ENCODE results near the gene NMUR2. TPM values are rescaled to one million over a fixed set of nuclear protein-coding genes. Genes with fewer than 3 reads are reported as not detected.

Gene NMUR2
- total RNA-seq, 2 experiments from 2014 or later = not detected

GRCh38 chr5:152379331-152379730, 25.7 kb downstream of the NMUR2 start:
- DNase-seq = no peak
- no peak for ATAC-seq (ENCODE audit: poor library complexity)
- POLR2A ChIA-PET = no interaction called here
- Mint-ChIP-seq H3K27ac (no peak overlapping the region), H3K4me1 (ENCODE audit: low read depth) (no peaks in the 10 kb centered on the region), H3K36me3 (ENCODE audit: low read depth) (no peaks in the 10 kb centered on the region), H3K27me3 (no peaks in the 10 kb centered on the region), H3K4me3 (no peak overlapping the region), H3K9me3 (peaks cover 4% of the 10 kb centered on the region)
- no peaks in the 10 kb centered on the region for H3K4me1 ChIP-seq (ENCODE audit: insufficient read depth, low read length)
- CTCF ChIA-PET = no interaction called here
- intact Hi-C loops (cut with DNase I, micrococcal nuclease) = no loop called here
- H3K36me3 ChIP-seq (ENCODE audit: insufficient read depth, low read length) = no peaks in the 10 kb centered on the region
- H3K27me3 ChIP-seq (ENCODE audit: control insufficient read depth in 1 of 2, insufficient read depth in 2 of 2, low read length in 2 of 2) = peaks cover 0 to 4% of the 10 kb centered on the region in 2 experiments
- no peak overlapping the region for H3K4me3 ChIP-seq (ENCODE audit: low read length)
- no peaks in the 10 kb centered on the region for H3K9me3 ChIP-seq (ENCODE audit: control insufficient read depth in 1 of 2, insufficient read depth in 1 of 2, low read length in 2 of 2)
- no peak overlapping the region for H3K27ac ChIP-seq (ENCODE audit: low read depth in 1 of 2, low read length in 2 of 2)
- TF ChIP-seq, protein P1, sequence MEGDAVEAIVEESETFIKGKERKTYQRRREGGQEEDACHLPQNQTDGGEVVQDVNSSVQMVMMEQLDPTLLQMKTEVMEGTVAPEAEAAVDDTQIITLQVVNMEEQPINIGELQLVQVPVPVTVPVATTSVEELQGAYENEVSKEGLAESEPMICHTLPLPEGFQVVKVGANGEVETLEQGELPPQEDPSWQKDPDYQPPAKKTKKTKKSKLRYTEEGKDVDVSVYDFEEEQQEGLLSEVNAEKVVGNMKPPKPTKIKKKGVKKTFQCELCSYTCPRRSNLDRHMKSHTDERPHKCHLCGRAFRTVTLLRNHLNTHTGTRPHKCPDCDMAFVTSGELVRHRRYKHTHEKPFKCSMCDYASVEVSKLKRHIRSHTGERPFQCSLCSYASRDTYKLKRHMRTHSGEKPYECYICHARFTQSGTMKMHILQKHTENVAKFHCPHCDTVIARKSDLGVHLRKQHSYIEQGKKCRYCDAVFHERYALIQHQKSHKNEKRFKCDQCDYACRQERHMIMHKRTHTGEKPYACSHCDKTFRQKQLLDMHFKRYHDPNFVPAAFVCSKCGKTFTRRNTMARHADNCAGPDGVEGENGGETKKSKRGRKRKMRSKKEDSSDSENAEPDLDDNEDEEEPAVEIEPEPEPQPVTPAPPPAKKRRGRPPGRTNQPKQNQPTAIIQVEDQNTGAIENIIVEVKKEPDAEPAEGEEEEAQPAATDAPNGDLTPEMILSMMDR (IDR thresholded peaks at IDR 0.05) = no peak

GRCh38 chr5:152378730-152379129, 26.3 kb downstream of the NMUR2 start:
- Mint-ChIP-seq H3K36me3 (ENCODE audit: low read depth) (no peaks in the 10 kb centered on the region), H3K4me3 (no peak overlapping the region), H3K4me1 (ENCODE audit: low read depth) (no peaks in the 10 kb centered on the region), H3K9me3 (peaks cover 4% of the 10 kb centered on the region), H3K27me3 (no peaks in the 10 kb centered on the region), H3K27ac (no peak overlapping the region)
- ChIA-PET CTCF (no interaction called here), POLR2A (no interaction called here)
- DNase-seq (no peak), ATAC-seq (ENCODE audit: poor library complexity) (no peak)
- Histone ChIP-seq H3K4me3 (ENCODE audit: low read length) (no peak overlapping the region), H3K27ac (ENCODE audit: low read depth in 1 of 2, low read length in 2 of 2) (no peak overlapping the region), H3K4me1 (ENCODE audit: insufficient read depth, low read length) (no peaks in the 10 kb centered on the region), H3K27me3 (ENCODE audit: control insufficient read depth in 1 of 2, insufficient read depth in 2 of 2, low read length in 2 of 2) (peaks cover 0 to 4% of the 10 kb centered on the region in 2 experiments), H3K9me3 (ENCODE audit: control insufficient read depth in 1 of 2, insufficient read depth in 1 of 2, low read length in 2 of 2) (no peaks in the 10 kb centered on the region), H3K36me3 (ENCODE audit: insufficient read depth, low read length) (no peaks in the 10 kb centered on the region)
- intact Hi-C loops (cut with DNase I, micrococcal nuclease) = no loop called here
- TF ChIP-seq, protein P1 (IDR thresholded peaks at IDR 0.05) = no peak

DNA sequence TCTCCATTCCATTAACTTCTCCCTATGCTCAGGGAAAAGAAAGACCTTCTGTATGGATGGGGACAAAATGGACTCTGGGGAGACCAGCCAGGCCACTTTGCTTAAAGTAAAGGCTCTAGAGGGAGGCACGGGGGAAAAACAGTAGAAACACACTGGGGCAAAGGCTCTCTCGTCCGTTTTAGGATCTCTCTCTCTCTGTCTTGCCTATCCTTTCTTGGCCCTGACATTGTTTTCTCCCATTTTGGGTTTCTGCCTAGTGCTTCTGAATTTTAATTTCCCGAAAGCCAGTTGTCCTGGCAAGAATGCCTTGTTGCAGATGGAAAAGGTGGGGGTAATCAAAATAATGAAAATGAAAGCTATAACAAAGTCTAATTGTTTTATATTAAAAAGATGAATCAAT, 28.2 kb downstream of the NMUR2 start:
- no peaks in the 10 kb centered on the region for H3K36me3 Mint-ChIP-seq (ENCODE audit: low read depth)
- Histone ChIP-seq H3K4me3 (ENCODE audit: low read length) (no peak overlapping the region), H3K27me3 (ENCODE audit: control insufficient read depth in 1 of 2, insufficient read depth in 2 of 2, low read length in 2 of 2) (peaks cover 0 to 4% of the 10 kb centered on the region in 2 experiments), H3K9me3 (ENCODE audit: control insufficient read depth in 1 of 2, insufficient read depth in 1 of 2, low read length in 2 of 2) (no peaks in the 10 kb centered on the region), H3K36me3 (ENCODE audit: insufficient read depth, low read length) (no peaks in the 10 kb centered on the region), H3K27ac (ENCODE audit: low read depth in 1 of 2, low read length in 2 of 2) (no peak overlapping the region), H3K4me1 (ENCODE audit: insufficient read depth, low read length) (no peaks in the 10 kb centered on the region)
- TF ChIP-seq, protein P1 (IDR thresholded peaks at IDR 0.05) = no peak
- ChIA-PET CTCF (no interaction called here), POLR2A (no interaction called here)
- no peak for DNase-seq
- peaks cover 1% of the 10 kb centered on the region for H3K9me3 Mint-ChIP-seq
- H3K4me3 Mint-ChIP-seq = no peak overlapping the region
- no peak overlapping the region for H3K27ac Mint-ChIP-seq
- no peaks in the 10 kb centered on the region for H3K4me1 Mint-ChIP-seq (ENCODE audit: low read depth)
- ATAC-seq (ENCODE audit: poor library complexity) = no peak
- H3K27me3 Mint-ChIP-seq = no peaks in the 10 kb centered on the region
- intact Hi-C loops (cut with DNase I, micrococcal nuclease) = no loop called here
